CD4-positive, alpha-beta memory T cell (primary cell): Measurements from ENCODE around the gene IL22RA2. TPM values are rescaled to one million over a fixed set of nuclear protein-coding genes. Genes with fewer than 3 reads are reported as not detected.
A peak's percentile ranks its signal among the peaks of the same experiment; 100 is the strongest.

Experiments used
- CTCF ChIA-PET: fragments of 350-600 bp; sonication (Branson Sonifier 250); formaldehyde crosslinking; loops from one replicate; lab custom pipeline; 2021; ENCODE audit warnings: inconsistent platforms; ENCODE audit not compliant: partially characterized antibody; lab: Charles Lee
- POLR2A ChIA-PET: fragments of 350-600 bp; sonication (Branson Sonifier 250); formaldehyde crosslinking; loops from one replicate; lab custom pipeline; 2021; ENCODE audit not compliant: partially characterized antibody; lab: Charles Lee
- DNase-seq, 5 donors: peaks; one replicate each; pipeline versions ENCODE4 v3.0.0 to v3.0.0-alpha.2; 2020 to 2022; ENCODE audit warnings: mixed read lengths in 1 of 5
- H3K27ac ChIP-seq: one replicate; pipeline ENCODE4 v1.7.0; 2013; ENCODE audit warnings: low read depth, low read length
- H3K27me3 ChIP-seq: 2 replicates; pipeline ENCODE4 v1.7.0; 2013; ENCODE audit warnings: mild to moderate bottlenecking, low read length, moderate library complexity; ENCODE audit not compliant: insufficient read depth
- H3K36me3 ChIP-seq: 2 replicates; pipeline ENCODE4 v1.7.0; 2013; ENCODE audit warnings: mild to moderate bottlenecking, low read length, moderate library complexity; ENCODE audit not compliant: insufficient read depth
- H3K4me1 ChIP-seq: 2 replicates; pipeline ENCODE4 v1.7.0; 2013; ENCODE audit warnings: mild to moderate bottlenecking, low read length, moderate library complexity; ENCODE audit not compliant: insufficient read depth
- H3K4me3 ChIP-seq, 2 donors: one replicate each; pipeline ENCODE4 v1.7.0; 2013; ENCODE audit warnings: low read length in 2 of 2, mild to moderate bottlenecking in 1 of 2
- H3K9me3 ChIP-seq, 2 donors: one replicate each; pipeline ENCODE4 v1.7.0; 2013; ENCODE audit warnings: low read length in 2 of 2, control low read depth in 1 of 2; ENCODE audit not compliant: control insufficient read depth in 1 of 2
- H3K27ac Mint-ChIP-seq, 7 donors: one replicate each; pipeline ENCODE4 v1.8.0; 2020 to 2021; ENCODE audit warnings: mixed read lengths in 7 of 7, mild to moderate bottlenecking in 6 of 7, inconsistent platforms in 3 of 7, moderate library complexity in 3 of 7
- H3K27me3 Mint-ChIP-seq, 2 donors: one replicate each; pipeline ENCODE4 v1.8.0; 2020 to 2021; ENCODE audit warnings: mixed read lengths in 2 of 2
- H3K36me3 Mint-ChIP-seq, 2 donors: one replicate each; pipeline ENCODE4 v1.8.0; 2020 to 2021; ENCODE audit warnings: mixed read lengths in 2 of 2, inconsistent platforms in 1 of 2, mild to moderate bottlenecking in 1 of 2
- H3K4me1 Mint-ChIP-seq, 4 donors: one replicate each; pipeline ENCODE4 v1.8.0; 2020 to 2021; ENCODE audit warnings: mixed read lengths in 4 of 4, mild to moderate bottlenecking in 1 of 4
- H3K4me3 Mint-ChIP-seq, 8 donors: one replicate each; pipeline ENCODE4 v1.8.0; 2020 to 2021; ENCODE audit warnings: mixed read lengths in 8 of 8, mild to moderate bottlenecking in 7 of 8, moderate library complexity in 6 of 8, inconsistent platforms in 3 of 8
- H3K9me3 Mint-ChIP-seq, 8 donors: one replicate each; pipeline ENCODE4 v1.8.0; 2020 to 2021; ENCODE audit warnings: mixed read lengths in 8 of 8, mild to moderate bottlenecking in 5 of 8, inconsistent platforms in 3 of 8, moderate library complexity in 1 of 8
- intact Hi-C: fragments of 100-400 bp; cut with micrococcal nuclease; formaldehyde crosslinking; loops from one replicate; pipeline ENCODE4 v1.15.1; 2023
- polyA plus RNA-seq, 2 donors: library from polyadenylated mRNA; unstranded; fragments of 300-500 nt; fragmentation: Illumina TruSeq; gene quantifications; one replicate each; pipeline ENCODE4 v1.2.3, GENCODE V29; 2021
- total RNA-seq, 2 experiments: library from RNA; stranded (reverse); gene quantifications; one replicate each; pipeline ENCODE4 v1.2.3, GENCODE V29; 2021

Gene IL22RA2, protein sequence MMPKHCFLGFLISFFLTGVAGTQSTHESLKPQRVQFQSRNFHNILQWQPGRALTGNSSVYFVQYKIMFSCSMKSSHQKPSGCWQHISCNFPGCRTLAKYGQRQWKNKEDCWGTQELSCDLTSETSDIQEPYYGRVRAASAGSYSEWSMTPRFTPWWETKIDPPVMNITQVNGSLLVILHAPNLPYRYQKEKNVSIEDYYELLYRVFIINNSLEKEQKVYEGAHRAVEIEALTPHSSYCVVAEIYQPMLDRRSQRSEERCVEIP
- total RNA-seq = not detected
- not detected for polyA plus RNA-seq

DNA sequence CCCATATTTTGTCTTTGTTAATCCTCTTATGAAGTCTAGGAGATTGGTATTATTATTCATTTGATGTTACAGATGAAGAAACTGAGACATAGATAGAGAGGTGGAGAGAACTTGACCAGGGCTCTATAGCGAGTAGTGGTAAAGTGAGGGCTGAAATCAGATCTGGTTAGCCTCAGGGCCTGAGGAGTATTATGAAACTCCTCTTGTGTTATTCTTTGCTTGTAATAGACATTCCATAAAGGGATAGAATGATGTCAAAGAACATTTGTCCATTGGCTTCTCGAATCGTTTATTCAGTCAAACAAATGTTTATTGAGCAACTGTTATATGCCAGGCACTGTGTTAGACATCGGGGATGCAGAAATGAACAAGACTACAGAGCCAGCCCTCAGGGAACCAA lies at the start of gene IL22RA2:
IL22RA2 (minus strand) TSS at position 144 of the 400 bp plus-strand sequence. CDS start 11,895 bp downstream, outside the sequence.
- no peaks in the 10 kb centered on the region for H3K36me3 ChIP-seq
- peaks cover 12% of the 10 kb centered on the region for H3K4me1 ChIP-seq
- H3K27ac ChIP-seq = no peak within 1 kb of the TSS
- DNase-seq = no peak
- no peaks in the 10 kb centered on the region for H3K9me3 ChIP-seq
- intact Hi-C loops = loop anchor here (10.0 kb wide), 1 partner anchor 209 kb away; no protein-coding TSS in a partner anchor
- Mint-ChIP-seq H3K4me1 (peaks cover 0 to 4% (median under 1%) of the 10 kb centered on the region in 4 donors), H3K9me3 (peaks cover 0 to 4% (median 0%) of the 10 kb centered on the region in 8 donors), H3K4me3 (no peak within 1 kb of the TSS), H3K27me3 (peaks cover 0 to 2% of the 10 kb centered on the region in 2 donors), H3K27ac (no peak within 1 kb of the TSS), H3K36me3 (no peaks in the 10 kb centered on the region)
- no peaks in the 10 kb centered on the region for H3K27me3 ChIP-seq
- CTCF ChIA-PET = no interaction called here
- POLR2A ChIA-PET = no interaction called here
- no peak within 1 kb of the TSS for H3K4me3 ChIP-seq

DNA sequence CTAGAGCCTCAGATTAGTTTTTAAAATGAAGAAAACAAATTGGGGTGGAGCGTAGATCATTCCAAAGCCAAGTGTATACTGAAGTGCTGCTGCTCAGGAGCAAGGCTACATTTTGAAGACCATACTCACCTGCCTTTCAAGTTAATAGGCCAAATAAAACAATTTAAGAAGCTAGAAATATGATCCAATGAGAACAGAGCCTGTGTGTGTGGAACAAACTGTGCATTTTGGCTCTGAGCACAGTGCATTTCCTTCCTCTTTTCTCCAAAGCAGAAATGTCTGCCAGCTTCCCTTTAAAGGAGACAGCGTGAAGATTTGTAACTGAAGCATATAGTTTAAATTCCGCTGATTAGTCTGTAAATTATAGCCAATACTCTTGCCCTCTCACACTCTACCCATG lies 48.9 kb upstream of the IL22RA2 start:
- Mint-ChIP-seq H3K9me3 (peaks cover 0 to 3% (median 0%) of the 10 kb centered on the region in 8 donors), H3K4me3 (peak overlapping the region in 1 of 8 donors; percentile 11), H3K36me3 (peaks cover 0 to 10% of the 10 kb centered on the region in 2 donors), H3K4me1 (peaks cover 38 to 70% (median 53%) of the 10 kb centered on the region in 4 donors), H3K27me3 (peaks cover 0 to 1% of the 10 kb centered on the region in 2 donors), H3K27ac (no peak overlapping the region)
- CTCF ChIA-PET = interaction anchor here (0.9 to 1.6 kb wide), 2 partner anchors 10 kb away, joined by 3 to 7 read pairs; no protein-coding TSS in a partner anchor
- no peak for DNase-seq
- peaks cover 60% of the 10 kb centered on the region for H3K4me1 ChIP-seq
- H3K36me3 ChIP-seq = no peaks in the 10 kb centered on the region
- no peaks in the 10 kb centered on the region for H3K9me3 ChIP-seq
- intact Hi-C loops = no loop called here
- no peaks in the 10 kb centered on the region for H3K27me3 ChIP-seq
- POLR2A ChIA-PET = interaction anchor here (1.2 to 6.4 kb wide), 2 partner anchors 10 to 17 kb away, joined by 3 to 66 read pairs; no protein-coding TSS in a partner anchor
- no peak overlapping the region for H3K4me3 ChIP-seq
- H3K27ac ChIP-seq = no peak overlapping the region

DNA sequence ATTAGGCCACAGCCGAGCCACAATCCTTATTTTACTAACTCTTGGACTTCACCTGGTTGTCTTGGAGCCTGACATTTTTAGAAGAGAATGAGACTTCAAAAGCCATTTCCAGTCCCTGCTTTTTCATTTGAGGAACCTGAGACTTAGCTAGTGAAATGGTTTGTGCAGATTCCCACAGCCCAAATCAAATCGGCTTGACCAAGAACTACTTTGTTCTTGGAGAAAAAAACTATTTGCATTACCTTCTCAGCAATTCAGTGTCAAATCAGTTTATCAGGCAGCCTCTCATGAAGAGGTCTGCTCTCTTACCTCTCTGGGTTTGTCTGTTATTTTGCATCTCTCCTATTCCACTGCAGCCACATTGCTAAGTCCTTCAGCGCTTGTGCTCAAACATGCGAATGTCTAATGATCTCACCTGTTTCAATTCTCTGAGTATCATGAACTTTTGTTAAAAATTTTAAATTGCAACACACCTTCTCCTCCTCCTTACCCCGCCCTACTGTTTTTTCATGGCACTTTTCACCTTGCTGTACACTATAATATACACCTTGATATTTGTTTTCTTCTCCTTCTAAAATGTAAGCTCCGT lies 46.3 kb upstream of the IL22RA2 start:
- Histone ChIP-seq H3K27me3 (no peaks in the 10 kb centered on the region), H3K9me3 (no peaks in the 10 kb centered on the region), H3K4me1 (peaks cover 68% of the 10 kb centered on the region), H3K36me3 (no peaks in the 10 kb centered on the region), H3K27ac (peak overlapping the region; percentile 96), H3K4me3 (peak overlapping the region; percentile 86 to 87)
- Mint-ChIP-seq H3K36me3 (peaks cover 0 to 16% of the 10 kb centered on the region in 2 donors), H3K27ac (peak overlapping the region; percentile 86 to 99 (median 95)), H3K4me3 (peak overlapping the region; percentile 75 to 100 (median 97)), H3K9me3 (peaks cover 0 to 3% (median 0%) of the 10 kb centered on the region in 8 donors), H3K27me3 (peaks cover 0 to 1% of the 10 kb centered on the region in 2 donors), H3K4me1 (peaks cover 43 to 74% (median 56%) of the 10 kb centered on the region in 4 donors)
- no peak for DNase-seq
- ChIA-PET POLR2A (interaction anchor here (0.7 to 6.4 kb wide), 4 partner anchors 13 to 592 kb away, joined by 3 to 66 read pairs (median 4); no protein-coding TSS in a partner anchor), CTCF (interaction anchor here (0.8 to 1.2 kb wide), 4 partner anchors 12 to 196 kb away, joined by 3 read pairs; no protein-coding TSS in a partner anchor)
- intact Hi-C loops = loop anchor here (1.0 to 5.0 kb wide), 3 partner anchors 15 to 95 kb away; no protein-coding TSS in a partner anchor

DNA sequence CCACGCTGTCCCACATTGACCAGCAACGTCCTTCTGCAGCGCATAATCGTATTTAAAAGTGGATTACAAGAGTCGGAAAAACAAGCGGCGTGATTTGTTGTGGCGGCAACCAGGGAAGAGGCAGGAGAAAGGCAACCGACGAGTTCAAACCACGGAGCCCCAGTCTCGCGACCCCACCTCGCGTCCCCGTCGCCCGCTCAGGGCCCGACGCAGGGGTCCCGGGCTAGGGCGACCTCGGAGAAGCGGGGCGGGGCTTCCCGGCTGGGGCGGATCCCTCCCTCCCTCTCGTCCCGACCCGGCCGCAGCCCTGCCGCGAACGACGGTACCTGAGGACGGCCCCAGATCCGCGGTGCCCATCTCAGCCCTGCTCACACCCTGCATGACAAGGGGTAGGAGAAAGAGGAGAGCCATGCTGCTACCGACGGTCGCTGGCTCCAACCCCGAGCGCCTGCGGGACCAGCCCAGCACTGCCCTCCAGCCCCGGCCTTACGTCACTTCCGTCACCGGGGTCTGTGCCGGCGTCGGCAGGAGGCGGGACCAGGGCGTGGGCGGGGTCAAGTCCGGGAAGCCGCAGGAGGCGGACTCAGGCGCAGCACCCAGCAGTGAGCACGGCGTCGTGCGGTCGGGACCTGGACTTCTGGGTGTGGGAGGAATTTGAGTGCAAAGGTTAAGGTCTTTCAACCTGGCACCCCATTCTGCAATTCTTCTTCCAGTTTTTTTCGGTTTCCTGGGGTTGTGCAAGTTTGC lies 45.6 kb upstream of the IL22RA2 start, which contains the start of gene IFNGR1:
IFNGR1 (minus strand) TSS at position 469 of the 747 bp plus-strand sequence; CDS start at position 411, 58 bp downstream.
- Mint-ChIP-seq H3K27me3 (peaks cover 0 to 1% of the 10 kb centered on the region in 2 donors), H3K36me3 (peaks cover 5 to 16% of the 10 kb centered on the region in 2 donors), H3K4me3 (peak within 1 kb of the TSS; percentile 93 to 100 (median 97)), H3K9me3 (peaks cover 0 to 3% (median 0%) of the 10 kb centered on the region in 8 donors), H3K27ac (peak within 1 kb of the TSS; percentile 93 to 100 (median 98)), H3K4me1 (peaks cover 45 to 74% (median 57%) of the 10 kb centered on the region in 4 donors)
- Histone ChIP-seq H3K36me3 (no peaks in the 10 kb centered on the region), H3K4me3 (peak within 1 kb of the TSS; percentile 86 to 87), H3K27ac (peak within 1 kb of the TSS; percentile 96), H3K27me3 (no peaks in the 10 kb centered on the region), H3K9me3 (no peaks in the 10 kb centered on the region), H3K4me1 (peaks cover 63% of the 10 kb centered on the region)
- peak; percentile 93 to 94 (median 94) for DNase-seq
- intact Hi-C loops = loop anchor here (1.0 to 5.0 kb wide), 3 partner anchors 15 to 96 kb away; no protein-coding TSS in a partner anchor
- ChIA-PET CTCF (interaction anchor here (1.2 to 1.7 kb wide), 2 partner anchors 13 to 125 kb away, joined by 3 to 7 read pairs; no protein-coding TSS in a partner anchor), POLR2A (interaction anchor here (0.8 to 6.4 kb wide), 3 partner anchors 12 to 114 kb away, joined by 3 to 66 read pairs (median 16); no protein-coding TSS in a partner anchor)

DNA sequence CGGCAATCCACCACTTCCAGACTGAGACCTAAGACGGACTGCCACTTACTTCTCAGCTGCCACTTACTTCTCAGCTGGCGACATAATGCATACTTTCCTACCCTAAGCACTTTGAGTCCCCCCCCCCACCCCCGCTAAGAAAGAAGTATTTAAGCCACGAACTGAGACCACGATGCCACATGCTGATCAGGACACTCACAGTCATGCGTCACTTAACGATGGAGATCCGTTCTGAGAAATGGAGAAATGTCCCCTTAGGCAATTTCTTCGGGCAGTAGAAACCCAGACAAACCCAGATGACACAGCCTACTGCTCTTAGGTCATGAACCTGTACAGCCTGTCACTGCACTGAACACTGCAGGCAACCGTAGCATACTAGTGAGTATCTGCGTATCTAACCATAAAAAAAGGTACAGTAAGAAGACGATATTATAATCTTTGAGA lies 45.1 kb upstream of the IL22RA2 start:
- Histone ChIP-seq H3K9me3 (no peaks in the 10 kb centered on the region), H3K27ac (peak overlapping the region; percentile 96), H3K36me3 (no peaks in the 10 kb centered on the region), H3K27me3 (no peaks in the 10 kb centered on the region), H3K4me1 (peaks cover 63% of the 10 kb centered on the region), H3K4me3 (peak overlapping the region; percentile 86 to 87)
- ChIA-PET CTCF (interaction anchor here (1.7 kb wide), 1 partner anchor 124 kb away, joined by 7 read pairs; no protein-coding TSS in a partner anchor), POLR2A (interaction anchor here (0.8 to 2.8 kb wide), 4 partner anchors 13 to 113 kb away, joined by 3 to 16 read pairs (median 3); no protein-coding TSS in a partner anchor)
- Mint-ChIP-seq H3K4me1 (peaks cover 45 to 74% (median 57%) of the 10 kb centered on the region in 4 donors), H3K36me3 (peaks cover 5 to 16% of the 10 kb centered on the region in 2 donors), H3K27ac (peak overlapping the region; percentile 93 to 100 (median 98)), H3K27me3 (peaks cover 0 to 1% of the 10 kb centered on the region in 2 donors), H3K9me3 (peaks cover 0 to 2% (median 0%) of the 10 kb centered on the region in 8 donors), H3K4me3 (peak overlapping the region; percentile 93 to 100 (median 97))
- peak; percentile 56 to 83 (median 65) for DNase-seq
- intact Hi-C loops = loop anchor here (2.0 to 5.0 kb wide), 2 partner anchors 61 to 96 kb away; no protein-coding TSS in a partner anchor
